SJSA1 (cell line): Measurements from ENCODE around the gene RAPGEF5. TPM values are rescaled to one million over a fixed set of nuclear protein-coding genes. Genes with fewer than 3 reads are reported as not detected.

Source experiments
- DNase-seq, 2 experiments: peaks; one replicate each; pipeline ENCODE4 v3.0.0-alpha.2; 2015 to 2020; ENCODE audit warnings: low spot score in 2 of 2, low read depth in 1 of 2
- H3K27ac ChIP-seq: fragments of 250-450 bp; sonication (Bioruptor Pico); 2 replicates; pipeline ENCODE4 v1.5.1; 2020; ENCODE audit warnings: mild to moderate bottlenecking, moderate library complexity
- H3K27me3 ChIP-seq: fragments of 250-450 bp; sonication (Bioruptor Pico); replicated peaks from 2 replicates; pipeline ENCODE4 v1.5.1; 2020; ENCODE audit warnings: mild to moderate bottlenecking, moderate library complexity
- H3K36me3 ChIP-seq: fragments of 250-450 bp; sonication (Bioruptor Pico); 2 replicates; pipeline ENCODE4 v1.5.1; 2020; ENCODE audit warnings: mild to moderate bottlenecking
- H3K4me1 ChIP-seq: fragments of 250-450 bp; sonication (Bioruptor Pico); replicated peaks from 2 replicates; pipeline ENCODE4 v1.6.1; 2021; ENCODE audit warnings: mild to moderate bottlenecking
- H3K4me3 ChIP-seq: fragments of 250-450 bp; sonication (Bioruptor Pico); 2 replicates; pipeline ENCODE4 v1.5.1; 2020; ENCODE audit warnings: mild to moderate bottlenecking
- H3K9me3 ChIP-seq: fragments of 250-450 bp; sonication (Bioruptor Pico); replicated peaks from 2 replicates; pipeline ENCODE4 v1.5.1; 2020; ENCODE audit warnings: mild to moderate bottlenecking
- total RNA-seq: library from RNA; depleted of rRNA; stranded (reverse); fragments of >200 nt; shearing (Covaris generic); gene quantifications from 2 replicates; pipeline ENCODE4 v1.2.3, GENCODE V29; 2014

Gene RAPGEF5
- total RNA-seq, 1 experiment from 2014 or later: 0.03 TPM

- Histone ChIP-seq H3K9me3 (no peaks in the 10 kb centered on the region), H3K36me3 (no peaks in the 10 kb centered on the region), H3K27ac (no peak overlapping the region), H3K4me1 (no peaks in the 10 kb centered on the region), H3K27me3 (peaks cover 10% of the 10 kb centered on the region; the same call in 1 of the 2 replicates), H3K4me3 (no peak overlapping the region)
- no peak for DNase-seq
Observed at GRCh38 chr7:22197376-22197775, 159.6 kb downstream of the RAPGEF5 start.

- DNase-seq: no peak
- Histone ChIP-seq H3K4me1 (no peaks in the 10 kb centered on the region), H3K27ac (no peak overlapping the region)
Observed at GRCh38 chr7:22196429-22196828, 160.5 kb downstream of the RAPGEF5 start.

GRCh38 chr7:22195397-22196172 lies 161.4 kb downstream of the RAPGEF5 start:
- H3K4me3 ChIP-seq: no peak overlapping the region
- H3K27me3 ChIP-seq: peaks cover 17% of the 10 kb centered on the region; the same call in 1 of the 2 replicates
- H3K36me3 ChIP-seq: no peaks in the 10 kb centered on the region
- no peak overlapping the region for H3K27ac ChIP-seq
- no peaks in the 10 kb centered on the region for H3K4me1 ChIP-seq
- no peak for DNase-seq
- H3K9me3 ChIP-seq: no peaks in the 10 kb centered on the region

More at GRCh38 chr7:22196429-22196828, 160.5 kb downstream of the RAPGEF5 start:
- no peaks in the 10 kb centered on the region for H3K36me3 ChIP-seq
- peaks cover 17% of the 10 kb centered on the region; the same call in 1 of the 2 replicates for H3K27me3 ChIP-seq
- H3K9me3 ChIP-seq: no peaks in the 10 kb centered on the region
- no peak overlapping the region for H3K4me3 ChIP-seq

- no peak for DNase-seq
- no peaks in the 10 kb centered on the region for H3K36me3 ChIP-seq
- no peak overlapping the region for H3K4me3 ChIP-seq
- H3K4me1 ChIP-seq: no peaks in the 10 kb centered on the region
- no peak overlapping the region for H3K27ac ChIP-seq
- no peaks in the 10 kb centered on the region for H3K9me3 ChIP-seq
- H3K27me3 ChIP-seq: peaks cover 14% of the 10 kb centered on the region; the same call in 1 of the 2 replicates
Observed at GRCh38 chr7:22194658-22195273, 162.2 kb downstream of the RAPGEF5 start.

GRCh38 chr7:22193450-22193983 lies 163.4 kb downstream of the RAPGEF5 start:
- no peaks in the 10 kb centered on the region for H3K36me3 ChIP-seq
- H3K4me1 ChIP-seq: no peaks in the 10 kb centered on the region
- no peak overlapping the region for H3K27ac ChIP-seq
- peaks cover 14% of the 10 kb centered on the region; the same call in 1 of the 2 replicates for H3K27me3 ChIP-seq
- H3K4me3 ChIP-seq: no peak overlapping the region
- no peak for DNase-seq
- no peaks in the 10 kb centered on the region for H3K9me3 ChIP-seq

- no peaks in the 10 kb centered on the region for H3K36me3 ChIP-seq
Observed at GRCh38 chr7:22192801-22193200, 164.2 kb downstream of the RAPGEF5 start.

GRCh38 chr7:22190736-22191135 lies 166.2 kb downstream of the RAPGEF5 start:
- Histone ChIP-seq H3K4me1 (no peaks in the 10 kb centered on the region), H3K9me3 (no peaks in the 10 kb centered on the region), H3K4me3 (no peak overlapping the region), H3K27ac (no peak overlapping the region), H3K36me3 (no peaks in the 10 kb centered on the region), H3K27me3 (peaks cover 14% of the 10 kb centered on the region; the same call in 1 of the 2 replicates)
- no peak for DNase-seq

More at GRCh38 chr7:22192801-22193200, 164.2 kb downstream of the RAPGEF5 start:
- H3K9me3 ChIP-seq: no peaks in the 10 kb centered on the region
- H3K4me3 ChIP-seq: no peak overlapping the region
- H3K27me3 ChIP-seq: peaks cover 14% of the 10 kb centered on the region; the same call in 1 of the 2 replicates
- H3K27ac ChIP-seq: no peak overlapping the region
- no peak for DNase-seq
- H3K4me1 ChIP-seq: no peaks in the 10 kb centered on the region

- Histone ChIP-seq H3K9me3 (no peaks in the 10 kb centered on the region), H3K27ac (no peak overlapping the region), H3K36me3 (no peaks in the 10 kb centered on the region), H3K4me1 (no peaks in the 10 kb centered on the region), H3K4me3 (no peak overlapping the region), H3K27me3 (peaks cover 11% of the 10 kb centered on the region; the same call in 1 of the 2 replicates)
- no peak for DNase-seq
Observed at GRCh38 chr7:22189741-22190140, 167.2 kb downstream of the RAPGEF5 start.

- Histone ChIP-seq H3K9me3 (no peaks in the 10 kb centered on the region), H3K27ac (no peak overlapping the region), H3K4me1 (no peaks in the 10 kb centered on the region), H3K27me3 (peaks cover 9% of the 10 kb centered on the region; the same call in 1 of the 2 replicates), H3K4me3 (no peak overlapping the region), H3K36me3 (no peaks in the 10 kb centered on the region)
- no peak for DNase-seq
Observed at GRCh38 chr7:22189230-22189629, 167.7 kb downstream of the RAPGEF5 start.

- Histone ChIP-seq H3K27ac (no peak overlapping the region), H3K4me3 (no peak overlapping the region), H3K36me3 (no peaks in the 10 kb centered on the region), H3K9me3 (no peaks in the 10 kb centered on the region), H3K4me1 (no peaks in the 10 kb centered on the region), H3K27me3 (peaks cover 9% of the 10 kb centered on the region; the same call in 1 of the 2 replicates)
- no peak for DNase-seq
Observed at GRCh38 chr7:22187691-22188348, 169.1 kb downstream of the RAPGEF5 start.

- H3K27ac ChIP-seq: no peak overlapping the region
- no peak for DNase-seq
- H3K4me3 ChIP-seq: no peak overlapping the region
- H3K36me3 ChIP-seq: no peaks in the 10 kb centered on the region
- no peaks in the 10 kb centered on the region for H3K27me3 ChIP-seq
- no peaks in the 10 kb centered on the region for H3K9me3 ChIP-seq
- H3K4me1 ChIP-seq: no peaks in the 10 kb centered on the region
Observed at GRCh38 chr7:22185559-22185958, 171.4 kb downstream of the RAPGEF5 start.

- Histone ChIP-seq H3K4me1 (no peaks in the 10 kb centered on the region), H3K9me3 (no peaks in the 10 kb centered on the region), H3K4me3 (no peak overlapping the region), H3K36me3 (no peaks in the 10 kb centered on the region), H3K27me3 (no peaks in the 10 kb centered on the region), H3K27ac (no peak overlapping the region)
- DNase-seq: no peak
Observed at GRCh38 chr7:22184549-22185199, 172.3 kb downstream of the RAPGEF5 start.

- no peak for DNase-seq
- no peaks in the 10 kb centered on the region; the same call in 1 of the 2 replicates for H3K27me3 ChIP-seq
- H3K9me3 ChIP-seq: no peaks in the 10 kb centered on the region
- H3K27ac ChIP-seq: no peak overlapping the region
- H3K4me1 ChIP-seq: no peaks in the 10 kb centered on the region
- H3K36me3 ChIP-seq: no peaks in the 10 kb centered on the region
- no peak overlapping the region for H3K4me3 ChIP-seq
Observed at GRCh38 chr7:22183522-22184280, 173.3 kb downstream of the RAPGEF5 start.
